Stimulated activated CD8-positive, alpha-beta memory T cell treated with anti-CD3 and anti-CD28 coated beads, Interleukin-12 subunit alpha, Interleukin-12 subunit beta, amount 100 ng/mL, for 1 hour (primary cell): ENCODE results near the gene FARP1.

Experiments
- DNase-seq: peaks from one replicate; pipeline ENCODE4 v3.0.0-alpha.2; 2020; ENCODE audit warnings: low read depth

Gene FARP1

GRCh38 chr13:98203646-98204326 lies 60.9 kb downstream of the FARP1 start:
- no peak for DNase-seq

GRCh38 chr13:98204546-98204945 lies 61.7 kb downstream of the FARP1 start:
- no peak for DNase-seq

GRCh38 chr13:98206946-98207345 lies 64.1 kb downstream of the FARP1 start:
- no peak for DNase-seq

GRCh38 chr13:98207416-98207815 lies 64.5 kb downstream of the FARP1 start:
- no peak for DNase-seq

- no peak for DNase-seq
Measured at GRCh38 chr13:98208606-98209005, 65.7 kb downstream of the FARP1 start.

GRCh38 chr13:98212763-98213162 lies 69.9 kb downstream of the FARP1 start:
- DNase-seq: no peak

- no peak for DNase-seq
Measured at GRCh38 chr13:98213354-98213753, 70.5 kb downstream of the FARP1 start.

GRCh38 chr13:98214008-98214643 lies 71.2 kb downstream of the FARP1 start:
- DNase-seq: no peak

GRCh38 chr13:98214707-98215106 lies 71.8 kb downstream of the FARP1 start:
- DNase-seq: no peak

GRCh38 chr13:98215508-98215907 lies 72.6 kb downstream of the FARP1 start:
- no peak for DNase-seq

GRCh38 chr13:98216135-98216565 lies 73.3 kb downstream of the FARP1 start:
- DNase-seq: no peak

GRCh38 chr13:98216711-98217285 lies 73.9 kb downstream of the FARP1 start:
- no peak for DNase-seq

- no peak for DNase-seq
Measured at GRCh38 chr13:98217597-98217996, 74.7 kb downstream of the FARP1 start.

- DNase-seq: no peak
Measured at GRCh38 chr13:98219685-98220084, 76.8 kb downstream of the FARP1 start.

GRCh38 chr13:98220271-98220791 lies 77.4 kb downstream of the FARP1 start:
- no peak for DNase-seq

GRCh38 chr13:98221234-98221633 lies 78.3 kb downstream of the FARP1 start:
- DNase-seq: no peak

GRCh38 chr13:98222081-98222554 lies 79.2 kb downstream of the FARP1 start:
- DNase-seq: no peak

GRCh38 chr13:98222816-98223215 lies 79.9 kb downstream of the FARP1 start:
- no peak for DNase-seq

- no peak for DNase-seq
Measured at GRCh38 chr13:98223741-98224140, 80.8 kb downstream of the FARP1 start.

- DNase-seq: no peak
Measured at GRCh38 chr13:98224557-98224956, 81.7 kb downstream of the FARP1 start.

GRCh38 chr13:98225036-98225940 lies 82.4 kb downstream of the FARP1 start:
- no peak for DNase-seq

- no peak for DNase-seq
Measured at GRCh38 chr13:98226496-98226895, 83.6 kb downstream of the FARP1 start.
